ENCODE measurements around the gene HSD11B1L.

The HSD11B1L gene

DNA sequence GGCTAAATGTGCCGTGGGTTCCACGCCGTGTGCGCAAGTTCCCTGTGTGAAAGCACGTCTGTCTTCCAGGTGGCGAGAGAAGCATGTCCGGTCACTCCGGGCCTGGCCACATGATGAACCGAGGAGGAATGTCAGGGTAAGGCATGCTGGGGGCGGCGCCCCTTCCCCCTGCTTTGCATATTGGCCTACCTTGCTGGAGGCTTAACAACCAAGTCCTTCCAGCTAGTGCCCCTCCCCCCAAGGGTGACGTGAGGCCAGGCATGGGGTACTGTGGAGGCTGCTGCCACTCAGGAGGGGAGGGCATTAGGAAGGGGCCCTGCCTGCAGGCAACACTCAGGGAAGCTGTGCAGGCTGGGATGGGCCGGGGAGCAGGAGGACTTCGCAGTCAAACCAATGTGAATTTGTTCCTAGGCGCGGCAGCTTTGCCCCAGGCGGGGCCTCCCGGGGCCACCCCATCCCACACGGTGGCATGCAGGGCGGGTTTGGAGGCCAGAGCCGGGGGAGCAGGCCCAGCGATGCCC, 13.0 kb upstream of the HSD11B1L start:
- DNase-seq, result no peak

DNA sequence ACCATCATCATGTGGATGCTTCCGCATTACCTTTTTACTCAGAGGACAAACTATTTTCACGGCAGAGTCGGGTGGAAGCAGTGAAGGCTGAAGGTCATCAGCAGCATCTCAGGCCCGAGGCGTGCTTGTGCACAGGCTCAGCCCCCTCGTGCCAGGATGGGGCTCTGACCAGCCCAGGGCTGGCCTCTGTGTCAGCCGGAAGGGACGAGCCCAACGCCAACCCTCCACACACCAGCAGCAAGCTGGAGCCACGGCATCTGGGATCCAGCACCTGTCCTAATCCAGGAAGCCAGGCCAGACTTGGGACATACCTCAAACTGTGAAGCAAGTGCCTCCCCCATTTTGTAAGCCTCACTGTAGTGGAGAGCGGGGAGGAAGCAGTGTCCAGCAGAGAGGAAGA, 11.6 kb upstream of the HSD11B1L start:
- DNase-seq, result no peak

DNA sequence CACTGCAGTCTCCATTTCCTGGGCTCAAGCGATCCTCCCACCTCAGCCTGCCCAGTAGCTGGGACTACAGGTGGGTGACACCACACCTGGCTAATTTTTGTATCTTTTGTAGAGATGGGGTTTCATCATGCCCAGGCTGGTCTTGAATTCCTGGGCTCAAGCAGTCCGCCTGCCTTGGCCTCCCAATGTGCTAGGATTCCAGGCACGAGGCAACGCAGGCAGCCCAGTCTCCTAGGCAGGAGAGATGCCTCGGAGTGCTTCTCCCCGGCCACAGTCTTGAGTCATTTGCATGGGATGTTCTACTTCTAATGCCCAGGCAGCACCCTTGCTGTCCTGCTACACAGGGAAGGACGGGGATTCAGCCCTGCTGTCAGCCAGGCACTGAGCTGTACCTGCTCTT, 9.2 kb upstream of the HSD11B1L start:
- DNase-seq, result no peak

GRCh38 chr19:5672708-5673459, 7.9 kb upstream of the HSD11B1L start:
- no peak for DNase-seq

GRCh38 chr19:5673752-5674151, 7.1 kb upstream of the HSD11B1L start:
- no peak for DNase-seq

DNA sequence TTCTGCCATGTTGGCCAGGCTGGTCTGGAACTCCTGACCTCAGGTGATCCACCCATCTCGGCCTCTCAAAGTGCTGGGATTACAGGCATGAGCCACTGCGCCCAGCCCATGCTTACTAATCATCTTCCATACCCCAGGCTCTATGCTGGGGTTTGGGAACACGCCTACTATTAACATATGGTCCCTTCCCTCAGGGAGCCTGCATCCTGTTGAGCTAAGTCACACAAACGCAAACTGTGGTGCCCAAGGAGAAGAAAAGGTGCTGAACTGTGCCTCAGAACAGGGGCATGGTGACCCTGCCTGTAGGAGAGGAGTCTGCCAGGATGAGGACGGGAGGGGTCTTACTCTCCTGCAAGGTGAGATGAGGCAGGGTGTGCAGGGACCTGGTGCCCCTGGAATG, 6.1 kb upstream of the HSD11B1L start:
- no peak for DNase-seq

GRCh38 chr19:5676105-5676771, 4.6 kb upstream of the HSD11B1L start:
- DNase-seq, result no peak

DNA sequence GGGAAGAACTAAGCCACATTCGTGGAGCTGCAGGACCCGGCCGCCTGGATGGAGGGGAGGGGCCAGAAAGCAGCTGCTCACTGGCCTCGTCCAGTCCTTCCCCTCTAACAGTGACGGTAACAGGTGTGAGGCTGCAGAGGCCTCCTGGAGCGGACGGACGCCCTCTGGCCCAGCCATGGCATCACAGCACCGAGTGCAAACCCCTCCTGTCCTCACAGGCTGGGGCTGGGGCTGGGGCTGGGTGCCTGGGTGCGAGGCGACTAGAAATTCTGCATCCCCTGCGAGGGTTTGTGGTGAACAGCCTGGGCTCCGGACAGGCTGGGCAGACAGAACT, 4.1 kb upstream of the HSD11B1L start:
- DNase-seq, result no peak

GRCh38 chr19:5677136-5677535, 3.7 kb upstream of the HSD11B1L start:
- no peak for DNase-seq

DNA sequence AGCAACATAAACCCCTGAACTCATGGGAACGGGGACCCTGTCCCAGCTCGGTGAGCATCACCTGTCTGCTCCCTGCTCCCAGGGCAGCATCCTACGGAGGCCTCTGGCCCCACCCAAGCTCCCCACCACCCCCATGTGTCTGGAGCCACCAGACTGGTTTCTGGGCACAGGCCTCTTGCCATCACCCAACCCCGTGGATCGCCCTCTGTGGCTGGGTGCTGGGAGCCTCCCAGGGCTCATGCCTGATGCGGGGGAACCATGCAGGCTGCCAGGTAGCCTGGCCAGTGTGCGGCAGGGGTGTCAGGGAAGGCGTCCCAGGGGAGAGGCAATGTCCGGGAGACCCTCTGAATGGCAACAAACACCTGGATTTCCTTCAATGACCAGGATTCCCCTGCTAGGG, 3.2 kb upstream of the HSD11B1L start:
- no peak for DNase-seq

GRCh38 chr19:5678071-5678718, 2.6 kb upstream of the HSD11B1L start:
- DNase-seq, result no peak

DNA sequence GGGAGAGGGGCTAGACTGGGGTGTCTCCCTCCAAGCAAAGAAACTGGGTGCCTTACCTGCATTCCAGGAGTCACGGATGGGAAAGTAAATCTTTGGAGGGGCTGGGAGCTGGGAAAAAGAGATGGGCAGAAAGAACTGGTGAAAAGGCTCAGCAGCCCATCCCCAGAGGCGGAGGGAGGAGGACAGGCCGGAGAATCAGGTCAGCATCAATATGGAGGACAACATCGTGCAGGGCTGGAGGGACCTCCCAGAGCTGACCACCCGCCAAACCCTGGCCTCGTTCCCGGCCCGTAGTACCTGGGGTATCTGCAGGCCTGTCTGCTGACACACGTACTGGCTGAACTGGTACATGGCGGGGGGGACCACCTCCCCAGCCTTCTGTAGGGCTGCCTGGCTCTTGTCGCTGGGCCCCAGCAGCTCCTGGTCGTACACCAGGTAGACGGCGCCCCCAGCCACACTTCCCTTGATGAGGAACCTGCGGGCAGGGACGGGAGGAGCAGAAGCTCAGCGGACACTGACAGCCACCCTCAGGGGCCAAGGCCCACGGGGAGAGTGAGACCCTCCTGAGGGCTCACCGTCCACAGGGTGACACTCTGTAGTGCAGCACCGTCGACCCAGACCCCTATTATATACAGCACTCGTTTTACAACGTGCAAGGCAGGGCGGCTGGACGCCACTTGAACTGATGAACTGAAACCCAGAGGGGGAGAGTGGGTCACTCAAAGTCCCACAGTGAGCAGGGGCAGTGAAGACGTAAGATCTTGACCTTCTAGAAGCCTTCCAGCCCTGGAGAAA, 1.3 kb upstream of the HSD11B1L start:
- no peak for DNase-seq

DNA sequence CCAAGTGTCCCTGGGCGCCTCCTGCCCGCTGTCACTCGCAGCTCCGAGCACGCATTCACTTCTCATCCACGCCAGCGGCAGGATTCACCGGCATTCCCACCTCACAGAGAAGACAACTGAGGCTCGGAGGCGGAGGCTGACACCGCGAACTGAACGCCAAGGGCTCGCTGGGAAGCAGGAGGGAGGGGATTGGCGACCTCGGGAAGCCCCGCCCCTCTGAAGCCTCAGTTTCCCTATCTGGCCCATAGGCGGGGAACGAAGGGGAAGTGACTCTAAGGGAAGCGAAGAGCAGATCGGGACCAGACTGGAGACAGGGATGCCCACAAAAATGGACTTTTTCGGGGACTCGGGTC, 767 bp upstream of the HSD11B1L start:
- no peak for DNase-seq

GRCh38 chr19:5681391-5682106, 722 bp downstream of the HSD11B1L start:
- no peak for DNase-seq

- no peak for DNase-seq
These were observed 1.3 kb downstream of the HSD11B1L start for GRCh38 chr19:5682107-5682482.

DNA sequence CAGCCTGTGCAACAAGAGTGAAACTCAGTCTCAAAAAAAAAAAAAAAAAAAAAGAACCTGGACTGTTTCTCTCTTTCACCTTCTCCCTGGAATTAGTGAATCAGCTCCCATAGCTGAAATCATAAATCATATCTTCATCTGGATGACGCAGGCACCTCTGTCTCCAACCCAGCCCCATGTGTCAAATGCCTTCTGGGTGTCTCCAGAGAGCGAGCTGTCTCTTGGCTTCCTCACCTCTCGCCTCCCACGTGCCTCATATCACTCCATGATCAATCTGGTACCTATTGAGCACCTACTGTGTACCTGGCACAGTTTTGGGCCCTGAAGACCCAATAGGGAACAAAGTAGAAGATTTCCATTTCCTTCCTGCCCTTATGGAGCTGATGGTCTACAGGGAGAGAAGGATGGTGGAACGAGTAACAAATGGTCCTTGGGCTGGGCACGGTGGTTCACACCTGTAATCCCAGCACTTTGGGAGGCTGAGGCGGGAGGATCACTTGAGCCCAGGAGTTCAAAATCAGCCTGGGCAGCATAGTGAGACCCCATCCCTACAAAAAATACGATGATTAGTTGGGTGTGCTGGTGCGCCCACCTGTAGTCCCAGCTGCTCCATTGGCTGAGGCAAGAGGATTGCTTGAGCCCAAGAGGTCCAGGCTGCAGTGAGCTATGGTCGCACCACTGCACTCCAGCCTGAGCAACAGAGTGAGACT, 2.5 kb downstream of the HSD11B1L start:
- no peak for DNase-seq

GRCh38 chr19:5684694-5685430, 4.0 kb downstream of the HSD11B1L start:
- no peak for DNase-seq

- DNase-seq, result no peak
These were observed 5.5 kb downstream of the HSD11B1L start for GRCh38 chr19:5686326-5686646.

DNA sequence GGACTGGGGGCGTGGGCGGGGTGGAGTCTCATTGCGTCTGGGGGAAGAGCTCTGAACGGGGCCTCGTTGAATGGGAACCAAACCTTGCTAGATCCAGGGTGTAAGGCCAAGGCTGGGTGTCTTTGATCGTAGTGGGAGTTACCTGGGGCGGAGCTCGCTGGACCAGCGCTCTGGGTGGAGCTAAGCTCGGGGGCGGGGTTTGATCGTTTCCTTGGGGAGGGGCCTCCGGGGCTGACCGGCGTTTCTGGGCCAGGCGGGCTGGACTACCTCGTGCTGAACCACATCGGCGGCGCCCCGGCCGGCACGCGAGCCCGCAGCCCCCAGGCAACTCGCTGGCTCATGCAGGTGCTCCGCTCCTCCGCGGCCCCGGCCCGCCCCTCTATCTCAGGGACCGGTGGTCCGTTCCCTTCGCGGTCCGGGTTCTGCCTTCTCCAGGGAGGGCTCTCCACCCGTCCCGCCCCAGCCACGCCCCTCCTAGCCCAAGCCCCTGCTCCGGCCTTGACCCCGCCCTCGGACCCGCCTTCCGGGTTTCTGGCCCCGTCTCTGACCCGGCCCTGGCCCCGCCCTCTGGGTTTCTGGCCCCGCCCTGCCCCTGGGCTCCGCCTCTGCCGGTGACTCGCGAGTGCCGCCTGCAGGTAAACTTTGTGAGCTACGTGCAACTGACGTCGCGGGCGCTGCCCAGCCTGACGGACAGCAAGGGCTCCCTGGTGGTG, 6.0 kb downstream of the HSD11B1L start:
- DNase-seq, result peak; percentile 97

DNA sequence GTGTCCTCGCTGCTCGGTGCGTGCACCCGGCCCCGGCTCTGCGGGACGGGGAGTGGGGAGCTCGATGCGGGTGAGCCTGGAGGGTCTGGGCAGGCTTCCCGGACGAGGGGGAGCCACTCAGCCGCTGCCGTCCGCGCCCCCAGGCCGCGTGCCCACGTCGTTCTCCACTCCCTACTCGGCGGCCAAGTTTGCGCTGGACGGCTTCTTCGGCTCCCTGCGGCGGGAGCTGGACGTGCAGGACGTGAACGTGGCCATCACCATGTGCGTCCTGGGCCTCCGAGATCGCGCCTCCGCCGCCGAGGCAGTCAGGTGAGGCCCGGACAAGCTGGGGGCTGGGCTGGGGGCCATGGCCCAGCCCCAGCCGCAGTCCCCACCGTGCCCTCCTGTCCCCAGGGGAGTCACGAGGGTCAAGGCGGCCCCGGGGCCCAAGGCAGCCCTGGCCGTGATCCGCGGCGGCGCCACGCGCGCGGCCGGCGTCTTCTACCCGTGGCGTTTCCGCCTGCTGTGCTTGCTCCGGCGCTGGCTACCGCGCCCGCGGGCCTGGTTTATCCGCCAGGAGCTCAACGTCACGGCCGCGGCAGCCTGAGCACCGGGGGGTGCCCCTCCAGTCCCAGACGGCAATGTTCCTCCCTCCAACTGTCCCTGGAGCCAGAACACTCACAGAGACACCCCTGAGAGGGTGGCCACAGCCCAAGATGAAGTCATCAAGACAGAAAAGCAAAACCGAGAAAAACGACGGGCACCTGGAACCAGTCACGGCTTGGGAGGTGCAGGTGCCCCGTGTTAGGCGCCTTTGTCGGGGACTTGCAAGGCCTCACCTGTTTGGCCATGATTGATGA, 6.8 kb downstream of the HSD11B1L start:
- DNase-seq, result no peak

All from RPMI8226 (cell line).